Sigmoid colon (tissue), 7 donors: ENCODE measurements around the gene PLSCR2. TPM values are rescaled to one million over a fixed set of nuclear protein-coding genes. Genes with fewer than 3 reads are reported as not detected.
A peak's percentile ranks its signal among the peaks of the same experiment; 100 is the strongest.

Source experiments
- DNase-seq: peaks from one replicate; pipeline ENCODE4 v3.0.0-alpha.2; 2019
- H3K27ac ChIP-seq, 4 donors: fragments of 200-600 bp; sonication (generic); one replicate each; pipeline ENCODE4 v1.5.1; 2016 to 2019; ENCODE audit warnings: mild to moderate bottlenecking in 1 of 4
- H3K27me3 ChIP-seq, 3 donors: fragments of 200-600 bp; sonication (generic); one replicate each; pipeline ENCODE4 v1.5.1; 2019; ENCODE audit warnings: mild to moderate bottlenecking in 1 of 3
- H3K36me3 ChIP-seq, 4 donors: fragments of 200-600 bp; sonication (generic); one replicate each; pipeline ENCODE4 v1.5.1; 2016 to 2019
- H3K4me1 ChIP-seq, 4 donors: fragments of 200-600 bp; sonication (generic); one replicate each; pipeline ENCODE4 v1.5.1; 2017 to 2019
- H3K4me3 ChIP-seq, 4 donors: fragments of 200-600 bp; sonication (generic); one replicate each; pipeline ENCODE4 v1.5.1; 2017 to 2019; ENCODE audit warnings: mild to moderate bottlenecking in 2 of 4, moderate library complexity in 1 of 4
- H3K9me3 ChIP-seq, 4 donors: fragments of 200-600 bp in 3 of 4; sonication (generic) in 3 of 4; one replicate each; pipeline versions ENCODE4 v1.5.1 to v1.6.1; 2013 to 2019
- EP300 ChIP-seq, 4 donors: sonication (generic); formaldehyde crosslinking; IDR thresholded peaks; one replicate each; pipeline ENCODE4 v1.6.1; 2017; ENCODE audit warnings: antibody characterized with exemption in 4 of 4
- POLR2A ChIP-seq, 2 donors: fragments of 450-650 bp; IDR thresholded peaks; one replicate each; pipeline ENCODE4 v1.6.1; 2016; ENCODE audit warnings: antibody characterized with exemption in 2 of 2, mild to moderate bottlenecking in 2 of 2, moderate library complexity in 2 of 2
- POLR2AphosphoS5 ChIP-seq, 4 donors: sonication (generic); formaldehyde crosslinking; IDR thresholded peaks; one replicate each; pipeline ENCODE4 v1.6.1; 2017; ENCODE audit warnings: antibody characterized with exemption in 4 of 4
- WGBS, 2 donors: extraction: QIAGEN DNeasy Blood & Tissue Kit; methylation state at CpG; one replicate each; pipeline ENCODE4 v1.1.7; 2013; 5-methylcytosine and 5-hydroxymethylcytosine counted together
- intact Hi-C: fragments of 100-400 bp; cut with DNase I; formaldehyde crosslinking; loops from one replicate; pipeline ENCODE4 v1.15.1; 2023
- polyA plus RNA-seq, 3 donors: library from polyadenylated mRNA; stranded (reverse); fragments of 200-250 nt; gene quantifications; one replicate each; pipeline ENCODE4 v1.2.3, GENCODE V29; 2013
- total RNA-seq, 4 donors: library from RNA; depleted of rRNA; stranded (reverse); fragments of >200 nt; gene quantifications; one replicate each; pipeline ENCODE4 v1.1.0, GENCODE V29; 2016
- TF ChIP-seq, protein P1 (sequence below), 4 experiments: fragments of 450-650 bp in 3 of 4; fragments of 200-600 bp in 1 of 4; IDR thresholded peaks; one replicate each; pipeline ENCODE4 v1.5.1; 2016 to 2019; ENCODE audit warnings: antibody characterized with exemption in 4 of 4, mild to moderate bottlenecking in 3 of 4, moderate library complexity in 2 of 4
- donor health status: healthy with polysubstance abuse.
- donor health status: Bipolar disorder and iron deficiency.
- donor health status: healthy.

Gene PLSCR2, protein sequence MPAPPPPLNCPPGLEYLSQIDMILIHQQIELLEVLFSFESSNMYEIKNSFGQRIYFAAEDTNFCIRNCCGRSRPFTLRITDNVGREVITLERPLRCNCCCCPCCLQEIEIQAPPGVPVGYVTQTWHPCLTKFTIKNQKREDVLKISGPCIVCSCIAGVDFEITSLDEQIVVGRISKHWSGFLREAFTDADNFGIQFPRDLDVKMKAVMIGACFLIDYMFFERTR
- total RNA-seq = not detected
- polyA plus RNA-seq = under 1 TPM in 1 of 3 donors, not detected in 2; 0.45 TPM

DNA sequence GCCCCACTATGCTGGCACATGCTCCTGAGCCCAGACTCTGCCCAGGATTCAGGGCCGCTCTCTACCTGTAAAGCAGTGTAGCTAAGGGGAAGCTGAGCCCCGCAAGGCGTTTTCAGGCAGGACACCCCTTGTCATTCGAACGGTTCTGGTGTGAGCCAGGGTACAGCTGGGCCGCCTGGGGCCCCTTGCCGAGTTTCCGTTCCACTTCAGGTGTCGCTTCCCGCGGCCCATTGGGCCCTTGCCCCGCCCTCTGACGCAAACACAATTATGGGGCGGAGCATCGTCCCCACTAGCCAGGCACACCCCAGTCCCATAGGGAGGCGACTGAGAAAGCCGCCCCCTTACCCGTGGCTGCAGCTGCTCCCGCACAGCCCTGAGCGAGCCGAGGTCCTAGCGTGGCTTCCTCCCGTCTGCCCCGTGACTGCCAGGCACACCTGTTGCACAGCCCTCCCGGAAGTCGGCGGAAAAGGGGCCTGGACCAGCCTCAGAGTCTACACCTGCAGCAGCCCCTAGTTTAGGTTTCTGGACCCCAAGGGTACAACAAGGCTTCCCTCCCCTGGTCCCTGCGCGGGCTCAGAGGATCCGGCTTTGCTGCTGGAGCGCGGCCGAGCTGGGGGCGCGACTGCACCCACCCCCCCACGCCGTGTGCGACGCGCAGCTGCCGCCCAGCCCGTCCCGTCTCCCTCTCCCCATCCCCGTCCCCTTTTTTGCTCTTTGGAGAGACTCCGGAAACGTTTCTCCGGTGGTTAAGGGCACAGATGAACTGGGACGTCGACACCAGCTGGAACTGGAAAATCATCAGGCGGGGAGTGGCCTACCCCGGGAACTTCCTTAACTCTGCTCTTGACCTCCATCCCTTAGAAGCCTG is at the start of gene PLSCR2:
PLSCR2 (minus strand) TSS at position 412 of the 868 bp plus-strand sequence. CDS start 9,657 bp downstream, outside the sequence.
- WGBS, 2 donors = 12 to 32% methylated on average over 51 of the region's 51 CpGs
- H3K27me3 ChIP-seq = no peaks in the 10 kb centered on the region
- no peaks in the 10 kb centered on the region for H3K36me3 ChIP-seq
- H3K27ac ChIP-seq = peak within 1 kb of the TSS; percentile 36 to 76 (median 64)
- H3K4me1 ChIP-seq = peaks cover 0 to 15% (median 6%) of the 10 kb centered on the region in 4 donors
- H3K4me3 ChIP-seq = peak within 1 kb of the TSS; percentile 54 to 66 (median 59)
- intact Hi-C loops = loop anchor here (5.0 kb wide), 1 partner anchor 73 kb away; the partner anchor contains the start of gene PLSCR1
- peak; percentile 85 for DNase-seq
- H3K9me3 ChIP-seq = no peaks in the 10 kb centered on the region
- TF ChIP-seq EP300 (IDR thresholded peaks at IDR 0.05) = no peak
- peak; percentile 23 to 60 (median 31) for TF ChIP-seq POLR2AphosphoS5 (IDR thresholded peaks at IDR 0.05)

DNA sequence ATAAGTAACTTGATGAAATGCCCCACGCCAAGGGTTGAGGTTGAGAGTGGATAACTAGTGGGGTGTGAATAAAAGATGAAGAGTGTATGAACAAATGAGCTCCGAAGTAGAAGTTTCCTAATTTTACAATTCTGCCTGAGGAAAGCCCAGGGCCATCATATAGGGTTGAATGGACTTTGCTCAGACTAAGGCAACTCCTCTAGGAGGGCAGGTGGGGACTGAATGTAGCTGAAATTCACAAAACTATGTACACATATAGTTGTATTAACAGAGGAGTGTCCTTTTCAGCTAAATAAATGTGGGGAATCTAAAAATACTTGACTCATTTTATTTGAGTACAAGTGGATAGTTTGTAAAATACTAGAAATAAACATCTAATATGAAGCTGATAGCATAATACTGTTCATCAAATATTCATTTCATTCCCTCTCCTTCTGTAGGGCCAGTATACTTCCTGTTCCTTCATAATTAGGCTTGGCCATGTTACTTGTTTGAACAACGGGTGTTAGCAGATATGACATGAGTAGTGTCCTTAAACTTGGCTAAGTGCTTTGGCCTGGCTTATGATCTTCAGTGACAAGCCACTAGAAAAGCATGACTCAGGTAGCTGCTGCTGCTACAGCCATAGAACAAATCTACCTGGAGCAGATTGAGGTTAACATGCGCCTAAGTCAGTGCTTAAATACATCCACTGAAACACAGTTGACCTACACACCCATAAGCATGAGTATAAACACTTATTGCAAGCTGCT is 48.5 kb upstream of the PLSCR2 start:
- Histone ChIP-seq H3K27me3 (no peaks in the 10 kb centered on the region), H3K9me3 (no peaks in the 10 kb centered on the region), H3K27ac (no peak overlapping the region), H3K36me3 (peaks cover 0 to 46% (median 10%) of the 10 kb centered on the region in 4 donors), H3K4me1 (peaks cover 0 to 12% (median 8%) of the 10 kb centered on the region in 4 donors), H3K4me3 (no peak overlapping the region)
- no peak for DNase-seq
- TF ChIP-seq POLR2A (IDR thresholded peaks at IDR 0.05) (no peak), POLR2AphosphoS5 (IDR thresholded peaks at IDR 0.05) (no peak), EP300 (IDR thresholded peaks at IDR 0.05) (no peak)
- TF ChIP-seq, protein P1, sequence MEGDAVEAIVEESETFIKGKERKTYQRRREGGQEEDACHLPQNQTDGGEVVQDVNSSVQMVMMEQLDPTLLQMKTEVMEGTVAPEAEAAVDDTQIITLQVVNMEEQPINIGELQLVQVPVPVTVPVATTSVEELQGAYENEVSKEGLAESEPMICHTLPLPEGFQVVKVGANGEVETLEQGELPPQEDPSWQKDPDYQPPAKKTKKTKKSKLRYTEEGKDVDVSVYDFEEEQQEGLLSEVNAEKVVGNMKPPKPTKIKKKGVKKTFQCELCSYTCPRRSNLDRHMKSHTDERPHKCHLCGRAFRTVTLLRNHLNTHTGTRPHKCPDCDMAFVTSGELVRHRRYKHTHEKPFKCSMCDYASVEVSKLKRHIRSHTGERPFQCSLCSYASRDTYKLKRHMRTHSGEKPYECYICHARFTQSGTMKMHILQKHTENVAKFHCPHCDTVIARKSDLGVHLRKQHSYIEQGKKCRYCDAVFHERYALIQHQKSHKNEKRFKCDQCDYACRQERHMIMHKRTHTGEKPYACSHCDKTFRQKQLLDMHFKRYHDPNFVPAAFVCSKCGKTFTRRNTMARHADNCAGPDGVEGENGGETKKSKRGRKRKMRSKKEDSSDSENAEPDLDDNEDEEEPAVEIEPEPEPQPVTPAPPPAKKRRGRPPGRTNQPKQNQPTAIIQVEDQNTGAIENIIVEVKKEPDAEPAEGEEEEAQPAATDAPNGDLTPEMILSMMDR (IDR thresholded peaks at IDR 0.05) = no peak
- WGBS, 2 donors = 19 to 68% methylated on average over 4 of the region's 4 CpGs
- intact Hi-C loops = no loop called here

DNA sequence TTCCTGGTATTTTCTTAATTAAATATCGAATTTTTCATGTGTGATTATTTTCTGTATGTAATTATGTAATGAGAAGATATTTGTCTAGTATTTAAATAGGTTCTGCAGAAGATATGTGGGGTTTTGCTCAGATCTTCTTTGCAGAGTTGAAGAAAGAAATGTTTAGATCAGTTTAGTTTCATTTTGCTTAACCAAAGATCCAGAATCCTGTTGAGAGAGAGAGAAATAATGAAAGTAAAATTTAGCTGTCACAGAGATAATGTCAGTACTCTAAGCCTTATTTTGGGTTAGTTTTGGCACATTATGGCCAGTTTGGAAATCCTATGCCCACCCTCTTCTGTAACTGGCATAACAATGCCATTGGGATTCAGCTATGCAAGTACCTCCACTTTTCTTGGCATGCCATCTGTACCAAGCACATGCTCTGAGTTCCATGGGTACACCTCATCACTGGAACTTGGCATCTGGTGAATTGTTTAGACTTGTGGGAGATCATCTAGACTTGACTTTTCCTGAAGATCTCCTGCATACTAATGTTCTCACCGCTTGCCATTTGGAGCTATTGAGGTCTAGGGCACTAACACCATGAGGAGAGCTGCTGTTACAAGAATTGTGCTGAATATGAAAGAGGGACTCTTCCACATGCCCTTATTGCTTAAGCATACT is 44.2 kb upstream of the PLSCR2 start:
- intact Hi-C loops = no loop called here
- DNase-seq = no peak
- peaks cover 0 to 12% (median 8%) of the 10 kb centered on the region in 4 donors for H3K4me1 ChIP-seq
- H3K27me3 ChIP-seq = no peaks in the 10 kb centered on the region
- H3K9me3 ChIP-seq = no peaks in the 10 kb centered on the region
- H3K36me3 ChIP-seq = peaks cover 0 to 27% (median 6%) of the 10 kb centered on the region in 4 donors
- WGBS, 2 donors = 88 to 94% methylated on average over 2 of the region's 2 CpGs
- peak in 1 of 4 donors; percentile 16 for TF ChIP-seq POLR2AphosphoS5 (IDR thresholded peaks at IDR 0.05)
- no peak for TF ChIP-seq EP300 (IDR thresholded peaks at IDR 0.05)
- TF ChIP-seq, protein P1 (IDR thresholded peaks at IDR 0.05) = no peak
- peak overlapping the region in 1 of 4 donors; percentile 1 for H3K27ac ChIP-seq
- H3K4me3 ChIP-seq = no peak overlapping the region

DNA sequence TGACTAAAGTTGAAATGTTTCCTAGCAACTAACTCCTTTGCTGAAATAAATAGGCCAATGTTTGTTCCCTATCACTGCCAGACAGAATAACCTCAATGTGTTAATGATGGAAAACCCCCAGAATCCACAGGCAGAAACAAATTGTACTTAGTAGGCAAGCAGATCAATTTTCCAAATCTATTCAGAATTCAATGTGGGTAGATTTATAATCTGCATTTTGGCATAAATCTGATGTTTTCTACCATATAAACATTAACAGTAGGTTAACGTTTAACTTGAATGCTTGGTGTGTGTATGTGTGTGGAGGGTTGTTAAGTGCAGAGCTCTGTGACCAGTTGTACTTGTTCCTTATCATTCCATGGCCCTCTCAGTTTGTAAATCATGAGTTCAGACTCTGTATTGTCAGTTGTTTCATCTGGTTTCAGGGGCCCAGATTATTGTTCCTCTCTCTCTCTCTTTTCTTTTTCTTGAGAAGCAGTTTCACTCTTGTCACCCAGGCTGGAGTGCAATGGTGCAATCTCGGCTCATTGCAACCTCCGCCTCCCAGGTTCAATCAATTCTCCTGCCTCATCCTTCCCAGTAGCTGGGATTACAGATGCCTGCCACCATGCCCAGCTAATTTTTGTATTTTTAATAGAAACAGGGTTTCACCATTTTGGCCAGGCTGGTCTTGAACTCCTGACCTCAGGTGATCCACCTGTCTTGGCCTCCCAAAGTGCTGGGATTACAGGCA is 42.2 kb upstream of the PLSCR2 start:
- no peak overlapping the region for H3K27ac ChIP-seq
- no peaks in the 10 kb centered on the region for H3K27me3 ChIP-seq
- intact Hi-C loops = no loop called here
- TF ChIP-seq EP300 (IDR thresholded peaks at IDR 0.05) (no peak), POLR2AphosphoS5 (IDR thresholded peaks at IDR 0.05) (peak in 1 of 4 donors; percentile 17)
- DNase-seq = no peak
- no peaks in the 10 kb centered on the region for H3K9me3 ChIP-seq
- H3K4me3 ChIP-seq = no peak overlapping the region
- H3K4me1 ChIP-seq = peaks cover 0 to 12% (median 8%) of the 10 kb centered on the region in 4 donors
- peaks cover 0 to 25% (median under 1%) of the 10 kb centered on the region in 4 donors for H3K36me3 ChIP-seq
- 17 to 66% methylated on average over 3 of the region's 3 CpGs for WGBS, 2 donors
